Measurements from ENCODE around the gene AGAP2.
"Not testable (repeated sequence)": the region's sequence is repeated elsewhere in the genome, so short reads cannot be mapped to it uniquely, and the experiment has no call there.

Gene AGAP2

DNA sequence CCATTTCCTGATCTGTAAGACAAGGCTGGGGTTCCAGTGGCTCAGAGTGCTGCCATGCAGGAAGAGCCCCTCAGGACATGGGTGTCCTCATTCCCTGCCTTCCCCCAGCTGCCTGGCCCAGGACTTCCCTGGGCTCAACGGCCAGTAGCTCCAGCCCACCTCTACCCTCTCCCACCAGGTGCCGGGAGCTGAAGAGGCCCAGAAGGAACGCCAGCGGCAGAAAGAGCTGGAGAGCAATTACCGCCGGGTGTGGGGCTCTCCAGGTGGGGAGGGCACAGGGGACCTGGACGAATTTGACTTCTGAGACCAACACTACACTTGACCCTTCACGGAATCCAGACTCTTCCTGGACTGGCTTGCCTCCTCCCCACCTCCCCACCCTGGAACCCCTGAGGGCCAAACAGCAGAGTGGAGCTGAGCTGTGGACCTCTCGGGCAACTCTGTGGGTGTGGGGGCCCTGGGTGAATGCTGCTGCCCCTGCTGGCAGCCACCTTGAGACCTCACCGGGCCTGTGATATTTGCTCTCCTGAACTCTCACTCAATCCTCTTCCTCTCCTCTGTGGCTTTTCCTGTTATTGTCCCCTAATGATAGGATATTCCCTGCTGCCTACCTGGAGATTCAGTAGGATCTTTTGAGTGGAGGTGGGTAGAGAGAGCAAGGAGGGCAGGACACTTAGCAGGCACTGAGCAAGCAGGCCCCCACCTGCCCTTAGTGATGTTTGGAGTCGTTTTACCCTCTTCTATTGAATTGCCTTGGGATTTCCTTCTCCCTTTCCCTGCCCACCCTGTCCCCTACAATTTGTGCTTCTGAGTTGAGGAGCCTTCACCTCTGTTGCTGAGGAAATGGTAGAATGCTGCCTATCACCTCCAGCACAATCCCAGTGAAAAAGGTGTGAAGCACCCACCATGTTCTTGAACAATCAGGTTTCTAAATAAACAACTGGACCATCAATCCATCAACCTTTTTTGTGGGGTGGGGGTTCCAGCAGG lies 17.6 kb downstream of the AGAP2 start:
- DNase-seq: no peak

GRCh38 chr12:57719777-57720605 lies 18.6 kb downstream of the AGAP2 start:
- no peak for DNase-seq

DNA sequence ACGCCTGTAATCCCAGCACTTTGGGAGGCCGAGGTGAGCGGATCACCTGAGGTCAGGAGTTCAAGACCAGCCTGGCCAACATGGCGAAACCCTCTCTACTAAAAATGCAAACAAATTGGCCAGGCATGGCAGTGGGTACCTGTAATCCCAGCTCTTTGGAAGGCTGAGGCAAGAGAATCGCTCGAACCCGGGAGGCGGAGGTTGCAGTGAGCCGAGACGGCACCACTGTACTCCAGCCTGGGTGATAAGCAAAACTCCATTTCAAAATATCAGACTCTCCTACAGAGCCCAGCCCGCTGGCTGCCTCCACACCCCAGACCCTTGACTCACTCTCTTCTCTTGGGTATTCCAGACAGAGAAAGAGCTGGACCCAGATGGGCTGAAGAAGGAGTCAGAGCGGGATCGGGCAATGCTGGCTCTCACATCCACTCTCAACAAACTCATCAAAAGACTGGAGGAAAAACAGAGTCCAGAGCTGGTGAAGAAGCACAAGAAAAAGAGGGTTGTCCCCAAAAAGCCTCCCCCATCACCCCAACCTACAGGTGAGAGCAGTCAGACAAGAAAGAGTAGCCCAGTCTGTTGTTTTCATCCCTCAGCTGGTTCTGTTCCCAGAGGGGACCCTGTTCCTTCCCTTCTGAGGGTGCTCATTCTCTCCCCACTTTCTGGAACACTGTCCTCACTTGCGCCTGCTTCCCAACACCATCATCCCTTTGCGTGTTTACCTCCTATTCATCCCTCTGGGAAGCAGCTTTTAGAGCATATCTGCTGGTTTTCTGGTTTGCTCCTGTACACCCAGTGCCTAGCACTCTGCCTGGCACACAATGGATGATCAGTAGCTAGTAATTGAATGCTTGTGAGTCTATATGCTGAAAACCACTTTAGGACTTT lies 19.7 kb downstream of the AGAP2 start:
- DNase-seq: no peak

DNA sequence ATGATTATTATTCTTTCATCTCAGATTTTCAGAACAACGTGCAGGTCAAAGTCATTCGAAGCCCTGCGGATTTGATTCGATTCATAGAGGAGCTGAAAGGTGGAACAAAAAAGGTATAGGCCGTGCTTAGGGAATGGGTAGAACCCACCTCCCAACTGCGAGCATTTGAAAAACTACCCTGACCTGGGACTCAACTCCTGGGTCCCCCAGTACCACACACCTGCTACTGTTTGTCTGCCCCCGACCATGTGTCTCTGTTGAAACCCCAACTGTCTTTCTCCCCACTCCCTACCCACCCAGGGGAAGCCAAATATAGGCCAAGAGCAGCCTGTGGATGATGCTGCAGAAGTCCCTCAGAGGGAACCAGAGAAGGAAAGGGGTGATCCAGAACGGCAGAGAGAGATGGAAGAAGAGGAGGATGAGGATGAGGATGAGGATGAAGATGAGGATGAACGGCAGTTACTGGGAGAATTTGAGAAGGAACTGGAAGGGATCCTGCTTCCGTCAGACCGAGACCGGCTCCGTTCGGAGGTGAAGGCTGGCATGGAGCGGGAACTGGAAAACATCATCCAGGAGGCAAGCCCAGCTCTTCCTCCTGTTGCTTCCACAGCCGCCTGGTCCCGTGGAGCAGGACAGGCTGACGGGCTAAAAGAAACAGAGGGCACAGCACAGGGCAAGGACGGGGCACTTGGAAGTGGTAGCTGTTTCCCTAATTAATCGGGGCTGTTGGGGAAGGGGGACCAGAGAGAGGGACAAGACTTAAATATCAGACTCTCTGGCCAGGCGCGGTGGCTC lies 20.5 kb downstream of the AGAP2 start:
- DNase-seq: no peak

- no peak for DNase-seq
These were observed 21.4 kb downstream of the AGAP2 start for GRCh38 chr12:57717131-57717530.

DNA sequence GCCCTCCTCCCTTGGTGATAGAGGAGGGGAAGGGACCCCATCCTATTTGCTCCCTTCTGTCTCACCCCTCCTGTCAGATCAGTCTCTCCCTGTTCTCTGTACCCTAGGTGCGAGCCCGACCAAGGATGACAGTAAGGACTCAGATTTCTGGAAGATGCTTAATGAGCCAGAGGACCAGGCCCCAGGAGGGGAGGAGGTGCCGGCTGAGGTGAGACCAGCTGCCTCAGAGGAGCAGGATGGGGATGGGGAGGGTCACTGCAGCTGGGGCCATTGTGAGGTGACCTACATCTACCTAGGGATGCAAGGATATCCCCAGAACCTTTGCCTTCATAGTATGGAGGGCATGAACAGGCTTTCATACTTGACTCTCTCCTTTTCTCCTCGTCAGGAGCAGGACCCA lies 22.2 kb downstream of the AGAP2 start:
- DNase-seq: no peak

- DNase-seq: no peak
These were observed 22.8 kb downstream of the AGAP2 start for GRCh38 chr12:57715786-57716185.

DNA sequence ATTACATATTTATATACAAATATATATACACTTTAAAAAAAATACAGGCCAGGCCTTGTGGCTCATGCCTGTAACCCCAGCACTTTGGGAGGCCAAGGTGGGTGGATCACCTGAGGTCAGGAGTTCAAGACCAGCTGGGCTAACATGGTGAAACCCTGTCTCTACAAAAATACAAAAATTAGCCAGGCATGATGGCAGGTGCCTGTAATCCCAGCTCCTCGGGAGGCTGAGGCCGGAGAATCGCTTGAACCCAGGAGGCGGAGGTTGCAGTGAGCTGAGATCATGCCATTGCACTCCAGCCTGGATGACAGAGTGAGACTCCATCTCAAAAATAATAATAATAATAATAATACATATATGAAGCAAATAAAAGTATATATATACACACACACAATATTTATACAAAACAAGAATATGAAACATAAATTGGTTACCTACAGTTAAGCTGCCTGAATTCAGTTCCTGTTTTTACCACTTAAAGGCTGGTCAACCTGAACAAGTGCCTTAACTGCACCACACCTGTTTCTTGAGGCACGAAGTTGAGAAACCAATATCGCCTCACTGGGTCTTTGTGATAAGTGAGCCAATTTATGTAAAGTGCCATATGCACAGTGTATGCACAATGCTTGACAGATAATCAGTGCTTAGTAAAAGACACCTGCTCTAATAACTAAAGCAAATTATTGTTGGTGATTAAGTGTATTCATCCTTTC lies 23.4 kb downstream of the AGAP2 start:
- DNase-seq: not testable (repeated sequence)

DNA sequence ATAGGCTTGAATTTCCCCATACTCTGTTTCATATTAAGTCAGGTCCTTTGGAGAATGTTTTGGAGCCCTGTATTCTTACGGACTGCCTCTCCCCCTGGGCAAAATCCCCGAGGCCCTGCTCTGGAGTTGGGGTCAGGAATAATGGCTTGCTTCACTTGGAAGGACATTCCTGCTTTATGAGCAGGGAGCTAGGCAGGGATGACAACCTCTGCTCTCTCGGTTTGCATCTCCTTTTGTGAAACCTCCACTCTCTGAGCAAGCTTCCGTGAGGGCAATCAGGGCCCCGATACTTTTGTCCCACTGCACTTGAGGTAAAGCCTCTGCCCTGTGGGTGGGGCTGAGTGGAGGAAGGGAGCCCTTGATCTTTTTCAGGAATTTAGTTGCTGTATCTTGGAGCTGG lies 25.3 kb downstream of the AGAP2 start:
- DNase-seq: no peak

GRCh38 chr12:57712701-57713100 lies 25.8 kb downstream of the AGAP2 start:
- peak; percentile 53 for DNase-seq

GRCh38 chr12:57708296-57708695 lies 30.2 kb downstream of the AGAP2 start:
- no peak for DNase-seq

GRCh38 chr12:57707250-57707649 lies 31.3 kb downstream of the AGAP2 start:
- no peak for DNase-seq

GRCh38 chr12:57700317-57700716 lies 38.2 kb downstream of the AGAP2 start:
- no peak for DNase-seq

DNA sequence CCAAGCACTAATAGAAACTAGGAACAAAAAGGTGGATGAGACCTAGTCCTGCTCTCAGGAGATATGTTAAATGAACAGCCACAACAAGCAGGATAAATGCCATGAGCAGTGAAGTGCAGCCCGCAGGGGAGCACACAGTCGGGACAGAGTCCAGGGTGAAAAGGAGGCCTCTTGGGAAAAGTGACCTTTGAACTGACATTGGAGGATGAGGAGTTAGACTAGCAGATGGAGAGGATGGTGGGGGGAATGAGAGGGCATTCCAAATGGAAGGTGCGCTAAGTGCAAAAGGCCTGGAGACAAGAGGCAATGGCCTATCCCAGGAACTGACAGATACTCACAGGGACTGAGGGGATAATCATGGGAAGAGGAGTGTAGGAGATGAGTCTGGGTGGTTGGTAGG lies 40.1 kb downstream of the AGAP2 start:
- no peak for DNase-seq

DNA sequence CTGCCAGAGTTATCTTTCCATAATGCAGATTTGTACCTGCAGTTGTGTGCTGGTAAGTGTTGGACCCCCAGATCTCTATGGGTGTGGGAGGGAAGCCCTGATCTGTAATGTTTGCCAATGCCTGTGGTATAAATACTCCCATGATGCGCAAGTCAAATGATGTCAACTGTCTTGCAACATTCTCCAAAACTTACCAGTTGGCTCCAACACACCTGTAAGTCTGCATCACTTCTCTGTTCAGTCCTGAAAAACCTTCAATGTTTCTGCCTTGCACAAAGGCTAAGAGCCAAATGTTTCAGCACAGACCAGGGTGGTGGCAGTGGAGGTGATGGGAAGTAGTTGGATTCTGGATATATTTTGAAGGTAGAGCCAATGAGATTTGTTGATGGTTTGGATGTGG lies 41.5 kb downstream of the AGAP2 start:
- DNase-seq: no peak

DNA sequence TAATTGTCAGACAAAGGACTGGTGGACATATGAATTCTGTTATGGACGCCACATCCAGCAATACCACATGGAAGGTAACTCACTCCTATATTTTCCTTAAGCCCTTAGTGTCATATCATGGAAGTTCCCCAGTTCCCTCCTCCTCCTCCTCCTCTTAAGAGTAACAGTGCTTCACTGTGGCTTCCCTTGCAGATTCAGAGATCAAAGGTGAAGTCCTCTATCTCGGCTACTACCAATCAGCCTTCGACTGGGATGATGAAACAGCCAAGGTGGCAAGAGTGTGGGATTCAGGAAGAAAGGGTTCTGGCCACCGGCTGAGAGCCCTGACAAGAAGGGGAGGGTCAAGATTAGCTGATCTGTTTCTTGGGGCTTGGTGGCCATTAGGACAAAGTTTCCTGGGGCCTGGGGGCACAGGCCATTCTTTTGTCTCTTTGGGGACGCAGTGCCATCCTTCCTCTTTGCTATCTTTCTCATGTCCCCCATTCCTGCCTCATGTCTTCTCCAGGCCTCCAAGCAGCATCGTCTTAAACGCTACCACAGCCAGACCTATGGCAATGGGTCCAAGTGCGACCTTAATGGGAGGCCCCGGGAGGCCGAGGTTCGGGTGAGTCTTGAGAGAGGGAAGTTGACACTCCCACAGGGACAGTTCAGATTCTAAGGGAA lies 42.6 kb downstream of the AGAP2 start:
- no peak for DNase-seq

- no peak for DNase-seq
These were observed 44.0 kb downstream of the AGAP2 start for GRCh38 chr12:57694459-57695019.

- DNase-seq: peak; percentile 100
These were observed 44.7 kb downstream of the AGAP2 start, which contains the start of gene OS9 for GRCh38 chr12:57693659-57694458. TSS of gene OS9 (plus strand) at chr12:57694132. CDS start at chr12:57694162, 30 bp downstream.

GRCh38 chr12:57693317-57693658 lies 45.3 kb downstream of the AGAP2 start:
- DNase-seq: no peak

All from eye (tissue), 1 donor.